HG03442 (cell line): ENCODE data around the gene NDEL1.

Source experiments
- ATAC-seq: cut with Tn5 transposase; IDR thresholded peaks from one replicate; pipeline ENCODE4 v1.9.1; 2021; ENCODE audit warnings: mild to moderate bottlenecking, moderate library complexity; ENCODE audit not compliant: unreplicated experiment

NDEL1 gene

GRCh38 chr17:8477171-8477570 is 41.5 kb downstream of the NDEL1 start:
- ATAC-seq, result no peak

GRCh38 chr17:8477715-8478441 is 42.2 kb downstream of the NDEL1 start:
- ATAC-seq, result no peak

GRCh38 chr17:8479431-8479947 is 43.8 kb downstream of the NDEL1 start:
- no peak for ATAC-seq

GRCh38 chr17:8480011-8480976 is 44.6 kb downstream of the NDEL1 start:
- no peak for ATAC-seq

GRCh38 chr17:8481089-8481488 is 45.4 kb downstream of the NDEL1 start:
- no peak for ATAC-seq

GRCh38 chr17:8481703-8482102 is 46.0 kb downstream of the NDEL1 start:
- ATAC-seq, result no peak

GRCh38 chr17:8482546-8482945 is 46.9 kb downstream of the NDEL1 start:
- ATAC-seq, result no peak

- ATAC-seq, result no peak
Measured at GRCh38 chr17:8484465-8484864, 48.8 kb downstream of the NDEL1 start.

- ATAC-seq, result no peak
Measured at GRCh38 chr17:8485491-8485890, 49.8 kb downstream of the NDEL1 start.

GRCh38 chr17:8487130-8487645 is 51.5 kb downstream of the NDEL1 start:
- no peak for ATAC-seq

GRCh38 chr17:8487743-8488142 is 52.1 kb downstream of the NDEL1 start:
- ATAC-seq, result no peak

GRCh38 chr17:8488491-8488890 is 52.8 kb downstream of the NDEL1 start:
- ATAC-seq, result no peak

- ATAC-seq, result no peak
Measured at GRCh38 chr17:8488901-8489300, 53.2 kb downstream of the NDEL1 start.

- ATAC-seq, result no peak
Measured at GRCh38 chr17:8489841-8490240, 54.2 kb downstream of the NDEL1 start.

- ATAC-seq, result no peak
Measured at GRCh38 chr17:8490256-8491023, 54.8 kb downstream of the NDEL1 start.

- ATAC-seq, result no peak
Measured at GRCh38 chr17:8492121-8492520, 56.4 kb downstream of the NDEL1 start.

- ATAC-seq, result no peak
Measured at GRCh38 chr17:8494021-8494420, 58.3 kb downstream of the NDEL1 start.

GRCh38 chr17:8494506-8495111 is 58.9 kb downstream of the NDEL1 start:
- no peak for ATAC-seq

GRCh38 chr17:8496081-8496480 is 60.4 kb downstream of the NDEL1 start:
- no peak for ATAC-seq

- ATAC-seq, result no peak
Measured at GRCh38 chr17:8499171-8499570, 63.5 kb downstream of the NDEL1 start.
